Measurements from ENCODE around the gene C18orf54. TPM values are rescaled to one million over a fixed set of nuclear protein-coding genes. Genes with fewer than 3 reads are reported as not detected.

The C18orf54 gene
- total RNA-seq, 1 donor from 2014 or later, result 3.9 TPM

- ATAC-seq (no peak), DNase-seq (no peak)
- no peak overlapping the region for H3K4me3 ChIP-seq
- no peaks in the 10 kb centered on the region for H3K4me1 ChIP-seq
- H3K9me3 ChIP-seq, result no peaks in the 10 kb centered on the region
- H3K27ac ChIP-seq, result no peak overlapping the region
- intact Hi-C loops (cut with DNase I), result no loop called here
- TF ChIP-seq CTCF (IDR thresholded peaks at IDR 0.05), result no peak
- H3K36me3 ChIP-seq, result no peaks in the 10 kb centered on the region
- no peaks in the 10 kb centered on the region for H3K27me3 ChIP-seq (ENCODE audit: low read depth)
These were observed 58.7 kb downstream of the C18orf54 start for GRCh38 chr18:54416436-54416835.

GRCh38 chr18:54423831-54424230, 66.1 kb downstream of the C18orf54 start:
- no peaks in the 10 kb centered on the region for H3K36me3 ChIP-seq
- ATAC-seq (no peak), DNase-seq (no peak)
- H3K4me1 ChIP-seq, result no peaks in the 10 kb centered on the region
- intact Hi-C loops (cut with DNase I), result no loop called here
- no peak for TF ChIP-seq CTCF (IDR thresholded peaks at IDR 0.05)
- H3K27ac ChIP-seq, result no peak overlapping the region
- peaks cover 4% of the 10 kb centered on the region for H3K27me3 ChIP-seq (ENCODE audit: low read depth)
- H3K9me3 ChIP-seq, result no peaks in the 10 kb centered on the region
- H3K4me3 ChIP-seq, result no peak overlapping the region

GRCh38 chr18:54426085-54426665, 68.5 kb downstream of the C18orf54 start:
- ATAC-seq, result no peak
- H3K9me3 ChIP-seq, result no peaks in the 10 kb centered on the region
- H3K36me3 ChIP-seq, result no peaks in the 10 kb centered on the region
- H3K27me3 ChIP-seq (ENCODE audit: low read depth), result peaks cover 4% of the 10 kb centered on the region
- no peaks in the 10 kb centered on the region for H3K4me1 ChIP-seq
- intact Hi-C loops (cut with DNase I), result no loop called here
- H3K27ac ChIP-seq, result no peak overlapping the region
- H3K4me3 ChIP-seq, result no peak overlapping the region
- no peak for TF ChIP-seq CTCF (IDR thresholded peaks at IDR 0.05)
- no peak for DNase-seq

Other genes starting within 250 kb of the C18orf54 start
- 102 TPM for gene MBD2, start 133.2 kb upstream of the C18orf54 start, total RNA-seq
- gene POLI, start 88.4 kb upstream of the C18orf54 start, total RNA-seq, result 27.4 TPM
- not detected for gene STARD6, start within 50 bp of the C18orf54 start, total RNA-seq
- not detected for gene DYNAP, start 233.3 kb downstream of the C18orf54 start, total RNA-seq

All from lower lobe of right lung (tissue), 2 donors.